Uterus (tissue), 4 donors: ENCODE results near the gene RRP36. TPM values are rescaled to one million over a fixed set of nuclear protein-coding genes. Genes with fewer than 3 reads are reported as not detected.

ENCODE experiments used
- DNase-seq, 2 donors: peaks; one replicate each; pipeline ENCODE4 v3.0.0-alpha.2; 2019 to 2020
- H3K27ac ChIP-seq, 2 donors: fragments of 200-600 bp; sonication (generic); 1 replicate in 1 of 2; 2 replicates in 1 of 2; pipeline ENCODE4 v1.5.1; 2016 to 2018
- H3K27me3 ChIP-seq, 2 donors: fragments of 200-600 bp; sonication (generic); one replicate each; pipeline ENCODE4 v1.5.1; 2018 to 2019; ENCODE audit warnings: control low read depth in 1 of 2
- H3K36me3 ChIP-seq, 2 donors: fragments of 200-600 bp; sonication (generic); one replicate each; pipeline ENCODE4 v1.5.1; 2019; ENCODE audit warnings: control low read depth in 1 of 2
- H3K4me1 ChIP-seq, 2 donors: fragments of 200-600 bp; sonication (generic); one replicate each; pipeline ENCODE4 v1.5.1; 2018 to 2019; ENCODE audit warnings: control low read depth in 1 of 2
- H3K4me3 ChIP-seq, 2 donors: fragments of 200-600 bp; sonication (generic); 1 replicate in 1 of 2; 2 replicates in 1 of 2; pipeline ENCODE4 v1.5.1; 2018 to 2019; ENCODE audit warnings: mild to moderate bottlenecking in 1 of 2
- H3K9me3 ChIP-seq, 2 donors: fragments of 200-600 bp; sonication (generic); one replicate each; pipeline ENCODE4 v1.5.1; 2019; ENCODE audit warnings: control low read depth in 1 of 2
- CTCF ChIP-seq, 4 experiments: fragments of 200-600 bp in 2 of 4; fragments of 450-650 bp in 2 of 4; sonication (generic) in 2 of 4; IDR thresholded peaks; one replicate each; pipeline ENCODE4 v1.5.1; 2016 to 2019; ENCODE audit warnings: antibody characterized with exemption in 4 of 4, mild to moderate bottlenecking in 2 of 4, moderate library complexity in 1 of 4
- POLR2A ChIP-seq, 2 donors: fragments of 450-650 bp; IDR thresholded peaks; one replicate each; pipeline ENCODE4 v1.6.1; 2016; ENCODE audit warnings: antibody characterized with exemption in 2 of 2, mild to moderate bottlenecking in 1 of 2, moderate library complexity in 1 of 2
- intact Hi-C: fragments of 100-400 bp; cut with DNase I; formaldehyde crosslinking; loops from one replicate; pipeline ENCODE4 v1.15.1; 2023; ENCODE audit warnings: low total_unique reads
- total RNA-seq, 4 donors: library from RNA; depleted of rRNA in 3 of 4; stranded (reverse); fragments of >200 nt in 3 of 4; gene quantifications; one replicate each; pipeline versions ENCODE4 v1.1.0 to v1.2.4, GENCODE V29; 2014 to 2023
- donor health status: DM: yes; HTN: yes; CAD: no.

The RRP36 gene
- total RNA-seq, 4 donors from 2014 or later = 30.5 to 57.2 (median 45.9) TPM

- Histone ChIP-seq H3K27ac (peak overlapping the region; percentile 83 to 87), H3K27me3 (no peaks in the 10 kb centered on the region), H3K4me1 (peaks cover 0 to 7% of the 10 kb centered on the region in 2 donors), H3K4me3 (peak overlapping the region; percentile 65 to 92), H3K36me3 (no peaks in the 10 kb centered on the region), H3K9me3 (no peaks in the 10 kb centered on the region)
- TF ChIP-seq POLR2A (IDR thresholded peaks at IDR 0.05) (no peak), CTCF (IDR thresholded peaks at IDR 0.05) (no peak)
- peak in 1 of 2 donors; percentile 27 for DNase-seq
- intact Hi-C loops = no loop called here
These were observed 43.0 kb upstream of the RRP36 start for GRCh38 chr6:42978487-42978838.

GRCh38 chr6:42978839-42979522 lies 42.4 kb upstream of the RRP36 start, which contains the start of gene PEX6:
TSS of gene PEX6 (minus strand) at chr6:42979181. CDS start at chr6:42979150, 31 bp downstream.
- TF ChIP-seq CTCF (IDR thresholded peaks at IDR 0.05) (no peak), POLR2A (IDR thresholded peaks at IDR 0.05) (peak in 1 of 2 donors; percentile 42)
- Histone ChIP-seq H3K4me1 (peaks cover 0 to 7% of the 10 kb centered on the region in 2 donors), H3K9me3 (no peaks in the 10 kb centered on the region), H3K27me3 (no peaks in the 10 kb centered on the region), H3K27ac (peak within 1 kb of the TSS; percentile 83 to 87), H3K36me3 (no peaks in the 10 kb centered on the region), H3K4me3 (peak within 1 kb of the TSS; percentile 65 to 92)
- DNase-seq = peak; percentile 78 to 86
- intact Hi-C loops = no loop called here

GRCh38 chr6:42979523-42980177 lies 41.8 kb upstream of the RRP36 start:
- TF ChIP-seq POLR2A (IDR thresholded peaks at IDR 0.05) (no peak), CTCF (IDR thresholded peaks at IDR 0.05) (no peak)
- Histone ChIP-seq H3K27ac (peak overlapping the region; percentile 83 to 87), H3K4me3 (peak overlapping the region; percentile 65 to 92), H3K4me1 (peaks cover 0 to 7% of the 10 kb centered on the region in 2 donors), H3K27me3 (no peaks in the 10 kb centered on the region), H3K36me3 (no peaks in the 10 kb centered on the region), H3K9me3 (no peaks in the 10 kb centered on the region)
- DNase-seq = no peak
- intact Hi-C loops = loop anchor here (10.0 kb wide), 1 partner anchor 55 kb away; the partner anchor contains the start of gene CNPY3

- Histone ChIP-seq H3K4me1 (peaks cover 0 to 19% of the 10 kb centered on the region in 2 donors), H3K4me3 (no peak overlapping the region), H3K27ac (no peak overlapping the region), H3K27me3 (no peaks in the 10 kb centered on the region), H3K36me3 (no peaks in the 10 kb centered on the region), H3K9me3 (no peaks in the 10 kb centered on the region)
- TF ChIP-seq POLR2A (IDR thresholded peaks at IDR 0.05) (no peak), CTCF (IDR thresholded peaks at IDR 0.05) (no peak)
- intact Hi-C loops = loop anchor here (10.0 kb wide), 1 partner anchor 57 kb away; the partner anchor contains the start of gene CNPY3
- no peak for DNase-seq
These were observed 39.6 kb upstream of the RRP36 start for GRCh38 chr6:42981836-42982235.
